Subcutaneous adipose tissue (tissue), 4 donors: ENCODE data around the gene ZFYVE26. TPM values are rescaled to one million over a fixed set of nuclear protein-coding genes. Genes with fewer than 3 reads are reported as not detected.

ENCODE experiments used
- total RNA-seq, 4 donors: library from RNA; depleted of rRNA; stranded (reverse); fragments of >200 nt; gene quantifications; one replicate each; pipeline ENCODE4 v1.1.0, GENCODE V29; 2016
- TF ChIP-seq, protein P1 (sequence below): fragments of 450-650 bp; IDR thresholded peaks from one replicate; pipeline ENCODE4 v1.5.1; 2016; ENCODE audit warnings: low read depth, mild to moderate bottlenecking, control low read depth, antibody characterized with exemption, moderate library complexity

The ZFYVE26 gene
- total RNA-seq, 4 donors from 2014 or later = 25.6 to 40.3 (median 35.4) TPM

DNA sequence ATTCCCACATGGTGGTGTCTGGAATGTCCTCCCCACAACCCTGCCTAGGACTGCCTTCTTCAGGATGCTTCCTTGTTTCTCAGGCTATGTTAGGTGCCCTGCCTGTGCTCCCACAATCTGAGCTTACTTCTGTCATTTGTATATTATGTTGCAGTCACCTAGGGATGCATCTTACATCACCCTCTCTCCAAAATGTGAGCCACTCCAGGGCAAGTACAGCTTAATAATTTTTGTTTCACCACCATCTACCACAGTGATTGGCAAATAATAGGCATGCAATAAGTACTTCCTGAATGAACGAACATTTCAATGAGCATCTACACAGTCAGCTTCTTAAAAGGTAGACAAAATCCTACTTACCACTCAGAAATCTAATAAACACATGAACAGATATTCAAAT is 37.6 kb downstream of the ZFYVE26 start:
- TF ChIP-seq, protein P1, sequence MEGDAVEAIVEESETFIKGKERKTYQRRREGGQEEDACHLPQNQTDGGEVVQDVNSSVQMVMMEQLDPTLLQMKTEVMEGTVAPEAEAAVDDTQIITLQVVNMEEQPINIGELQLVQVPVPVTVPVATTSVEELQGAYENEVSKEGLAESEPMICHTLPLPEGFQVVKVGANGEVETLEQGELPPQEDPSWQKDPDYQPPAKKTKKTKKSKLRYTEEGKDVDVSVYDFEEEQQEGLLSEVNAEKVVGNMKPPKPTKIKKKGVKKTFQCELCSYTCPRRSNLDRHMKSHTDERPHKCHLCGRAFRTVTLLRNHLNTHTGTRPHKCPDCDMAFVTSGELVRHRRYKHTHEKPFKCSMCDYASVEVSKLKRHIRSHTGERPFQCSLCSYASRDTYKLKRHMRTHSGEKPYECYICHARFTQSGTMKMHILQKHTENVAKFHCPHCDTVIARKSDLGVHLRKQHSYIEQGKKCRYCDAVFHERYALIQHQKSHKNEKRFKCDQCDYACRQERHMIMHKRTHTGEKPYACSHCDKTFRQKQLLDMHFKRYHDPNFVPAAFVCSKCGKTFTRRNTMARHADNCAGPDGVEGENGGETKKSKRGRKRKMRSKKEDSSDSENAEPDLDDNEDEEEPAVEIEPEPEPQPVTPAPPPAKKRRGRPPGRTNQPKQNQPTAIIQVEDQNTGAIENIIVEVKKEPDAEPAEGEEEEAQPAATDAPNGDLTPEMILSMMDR = no peak

DNA sequence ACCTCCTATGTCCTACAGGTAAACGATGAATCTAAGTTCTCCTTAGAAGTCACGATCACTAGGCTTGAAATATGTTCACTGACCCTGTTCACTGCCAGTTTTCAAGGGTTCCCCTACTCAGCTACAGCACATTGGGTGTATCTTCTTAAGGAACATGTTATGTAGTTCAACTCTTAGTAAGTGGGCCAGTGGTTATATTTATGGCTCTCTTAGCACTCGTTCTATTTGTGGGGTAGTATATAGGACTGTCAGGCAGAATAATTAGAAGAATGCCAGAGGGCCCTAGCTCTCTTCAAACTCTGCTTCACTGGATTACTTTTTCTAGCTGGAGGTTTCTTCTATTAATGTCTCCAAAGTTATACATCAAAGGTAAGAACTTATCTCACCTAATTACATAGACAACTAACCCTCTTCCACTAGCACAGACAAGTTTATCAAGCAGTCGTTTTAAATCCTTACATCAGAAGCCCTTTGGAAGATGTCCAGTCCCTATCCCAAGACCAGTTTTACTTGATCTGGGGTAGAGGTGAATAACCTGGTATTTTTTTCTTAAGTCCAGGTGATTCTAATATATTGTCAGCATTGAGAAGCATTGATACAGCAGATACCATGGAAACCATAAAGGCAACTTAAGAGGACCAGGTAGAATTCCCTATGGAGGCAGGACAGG is 39.6 kb downstream of the ZFYVE26 start:
- TF ChIP-seq, protein P1 = no peak

DNA sequence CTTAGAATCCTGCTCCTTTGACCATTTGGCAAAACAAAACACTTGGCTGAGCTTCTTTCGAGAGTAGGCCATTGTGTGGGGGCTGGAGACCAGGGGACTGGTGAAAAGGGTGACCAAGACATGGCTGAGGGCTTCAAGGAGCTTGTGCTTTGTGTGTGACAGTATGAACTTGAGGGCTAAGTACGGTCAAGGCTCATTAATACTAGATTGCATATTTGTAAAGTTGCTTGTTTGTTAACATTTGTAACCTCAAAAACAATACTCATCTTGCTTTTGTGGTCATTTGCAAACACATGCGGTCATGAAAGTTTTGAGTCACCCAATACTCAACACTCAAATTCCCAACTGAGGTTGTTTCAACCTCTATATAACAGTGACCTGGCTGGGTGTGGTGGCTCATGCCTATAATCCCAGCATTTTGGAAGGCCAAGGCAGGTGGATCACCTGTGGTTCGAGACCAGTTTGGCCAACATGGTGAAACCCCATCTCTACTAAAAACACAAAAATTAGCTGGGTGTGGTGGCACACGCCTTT is 42.5 kb downstream of the ZFYVE26 start:
- TF ChIP-seq, protein P1 = no peak

DNA sequence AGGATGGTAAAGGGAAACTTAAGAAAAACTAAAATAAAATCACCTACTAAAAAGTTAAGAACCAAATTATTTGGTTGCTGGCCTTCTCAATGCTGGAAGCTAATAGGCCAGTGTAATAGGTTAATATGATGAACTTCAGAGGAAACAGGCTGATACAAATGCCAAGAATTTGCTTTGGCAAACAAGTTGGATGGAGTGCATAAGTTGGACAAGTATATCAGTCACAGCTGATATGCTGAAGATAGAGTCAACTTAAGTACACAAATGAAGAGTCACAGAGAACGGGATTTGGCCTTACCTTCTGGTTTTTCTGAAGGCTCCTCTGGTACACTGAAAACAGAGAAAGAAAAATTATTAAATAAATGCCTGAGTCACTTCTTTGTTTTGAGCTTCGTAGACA is 48.2 kb downstream of the ZFYVE26 start:
- TF ChIP-seq, protein P1 = no peak

DNA sequence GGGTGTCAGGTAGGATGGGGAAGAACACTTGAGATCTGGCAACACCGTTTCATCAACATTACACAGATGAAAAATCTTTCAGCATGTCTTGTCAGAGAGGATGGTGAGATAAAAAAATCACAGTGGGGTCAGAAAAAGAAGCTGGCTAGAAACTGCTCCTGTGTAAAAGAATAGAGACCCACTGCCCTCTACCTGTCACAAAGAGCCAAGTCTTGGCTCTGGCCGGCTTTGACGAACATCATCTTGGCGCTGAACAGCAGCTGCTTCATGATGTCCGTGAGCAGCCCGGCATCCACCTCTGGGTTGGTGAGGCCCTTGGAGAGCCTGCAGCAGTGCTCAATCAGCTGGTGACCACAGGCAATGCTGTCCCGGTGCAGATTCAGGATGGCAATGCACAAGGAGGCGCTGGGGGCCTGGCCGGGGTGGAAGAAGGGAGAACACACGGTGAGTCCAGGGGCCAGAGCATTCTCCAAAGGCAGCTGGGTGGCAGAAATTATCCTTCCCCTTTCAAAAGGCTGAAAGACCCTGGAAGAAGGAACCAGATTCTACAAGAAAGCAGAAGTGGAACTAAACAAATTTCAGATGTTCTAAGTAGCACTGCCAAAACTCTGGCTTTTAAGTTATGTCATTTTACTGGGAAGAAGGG is 50.2 kb downstream of the ZFYVE26 start:
- TF ChIP-seq, protein P1 = no peak

DNA sequence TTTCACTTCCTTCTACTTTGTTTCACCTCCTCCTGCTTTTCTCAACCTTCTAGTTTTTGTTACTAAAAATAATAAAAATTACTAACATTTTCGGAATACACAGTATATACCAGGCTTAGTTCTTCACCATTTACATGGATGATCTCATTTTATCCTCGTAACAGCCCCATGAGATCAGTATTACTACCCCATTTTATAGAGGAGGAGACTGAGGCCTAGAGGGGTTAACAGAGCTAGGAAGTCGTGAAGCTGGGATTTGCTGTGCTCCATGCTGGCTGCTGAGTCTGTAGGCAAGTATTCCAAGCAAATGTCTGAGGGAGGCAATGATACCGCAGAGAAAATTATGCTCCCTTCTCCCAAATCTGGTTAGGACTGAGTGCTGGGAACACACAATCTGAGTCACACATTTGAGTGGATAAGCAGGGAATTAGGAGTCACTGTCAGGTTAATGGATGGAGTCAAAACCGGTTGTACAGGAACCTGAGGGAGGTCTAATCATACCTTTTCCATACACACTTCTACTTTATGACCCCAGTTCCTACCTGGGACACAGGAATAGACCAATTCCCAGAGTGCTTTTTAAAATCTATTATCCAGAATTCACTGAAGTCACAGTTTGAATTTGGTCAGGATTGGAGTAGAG is 51.1 kb downstream of the ZFYVE26 start:
- TF ChIP-seq, protein P1 = no peak

DNA sequence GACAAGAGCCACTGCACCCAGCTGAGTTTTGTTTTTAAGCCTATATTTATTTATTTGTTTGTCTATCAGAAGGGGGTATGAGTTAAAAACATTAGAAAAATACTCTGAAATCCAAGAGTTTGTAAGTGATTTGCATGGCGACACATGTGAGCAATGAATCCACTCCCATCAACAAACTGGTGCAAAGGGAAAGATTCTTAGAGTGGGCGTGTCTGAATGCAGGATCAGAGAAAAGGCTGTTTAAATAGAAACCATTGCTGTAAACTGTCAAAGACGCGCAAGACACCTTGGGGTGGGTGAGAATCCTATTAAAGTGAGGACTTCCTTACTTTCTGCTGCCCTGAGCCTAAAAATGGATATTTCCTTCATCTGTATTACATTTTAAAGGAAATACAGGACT is 51.9 kb downstream of the ZFYVE26 start:
- TF ChIP-seq, protein P1 = no peak
